Suprapubic skin (tissue), 4 donors: ENCODE results near the gene UNKL. TPM values are rescaled to one million over a fixed set of nuclear protein-coding genes. Genes with fewer than 3 reads are reported as not detected.

Experiments used
- DNase-seq, 2 donors: peaks; one replicate each; pipeline ENCODE4 v3.0.0-alpha.2; 2019; ENCODE audit warnings: low spot score in 2 of 2
- H3K27ac ChIP-seq: fragments of 200-600 bp; sonication (generic); one replicate; pipeline ENCODE4 v1.5.1; 2019
- H3K27me3 ChIP-seq: fragments of 200-600 bp; sonication (generic); one replicate; pipeline ENCODE4 v1.5.1; 2019
- H3K36me3 ChIP-seq: fragments of 200-600 bp; sonication (generic); one replicate; pipeline ENCODE4 v1.5.1; 2019
- H3K4me1 ChIP-seq: fragments of 200-600 bp; sonication (generic); one replicate; pipeline ENCODE4 v1.5.1; 2019
- H3K4me3 ChIP-seq: fragments of 200-600 bp; sonication (generic); one replicate; pipeline ENCODE4 v1.5.1; 2019; ENCODE audit warnings: mild to moderate bottlenecking
- H3K9me3 ChIP-seq: fragments of 200-600 bp; sonication (generic); one replicate; pipeline ENCODE4 v1.5.1; 2019
- CTCF ChIP-seq, 2 donors: fragments of 200-600 bp in 1 of 2; fragments of 450-650 bp in 1 of 2; sonication (generic) in 1 of 2; IDR thresholded peaks; one replicate each; pipeline ENCODE4 v1.5.1; 2016 to 2019; ENCODE audit warnings: antibody characterized with exemption in 2 of 2, mild to moderate bottlenecking in 1 of 2, moderate library complexity in 1 of 2
- EP300 ChIP-seq: sonication (generic); formaldehyde crosslinking; IDR thresholded peaks from one replicate; pipeline ENCODE4 v1.6.1; 2017; ENCODE audit warnings: antibody characterized with exemption
- POLR2A ChIP-seq, 2 donors: fragments of 450-650 bp; IDR thresholded peaks; one replicate each; pipeline ENCODE4 v1.6.1; 2017; ENCODE audit warnings: antibody characterized with exemption in 2 of 2, mild to moderate bottlenecking in 2 of 2, moderate library complexity in 2 of 2
- POLR2AphosphoS5 ChIP-seq, 3 donors: sonication (generic); formaldehyde crosslinking; IDR thresholded peaks; one replicate each; pipeline ENCODE4 v1.6.1; 2017; ENCODE audit warnings: antibody characterized with exemption in 3 of 3
- WGBS: methylation state at CpG from one replicate; pipeline ENCODE4 v1.1.5; 2018; 5-methylcytosine and 5-hydroxymethylcytosine counted together
- total RNA-seq, 4 donors: library from RNA; depleted of rRNA; stranded (reverse); fragments of >200 nt; gene quantifications; one replicate each; pipeline ENCODE4 v1.1.0, GENCODE V29; 2016

Gene UNKL
- total RNA-seq, 4 donors from 2014 or later, result 13.0 to 81.0 (median 33.4) TPM

GRCh38 chr16:1338119-1338730 is 76.3 kb downstream of the UNKL start:
- TF ChIP-seq POLR2AphosphoS5 (IDR thresholded peaks at IDR 0.05) (no peak), EP300 (no peak), CTCF (IDR thresholded peaks at IDR 0.05) (no peak), POLR2A (IDR thresholded peaks at IDR 0.05) (no peak)
- Histone ChIP-seq H3K9me3 (no peaks in the 10 kb centered on the region), H3K27ac (no peak overlapping the region), H3K4me1 (peaks cover 26% of the 10 kb centered on the region), H3K4me3 (no peak overlapping the region), H3K36me3 (no peaks in the 10 kb centered on the region), H3K27me3 (peaks cover 61% of the 10 kb centered on the region)
- whole genome bisulfite sequencing, result 55% methylated on average over 2 of the region's 30 CpGs
- DNase-seq, result no peak

DNA sequence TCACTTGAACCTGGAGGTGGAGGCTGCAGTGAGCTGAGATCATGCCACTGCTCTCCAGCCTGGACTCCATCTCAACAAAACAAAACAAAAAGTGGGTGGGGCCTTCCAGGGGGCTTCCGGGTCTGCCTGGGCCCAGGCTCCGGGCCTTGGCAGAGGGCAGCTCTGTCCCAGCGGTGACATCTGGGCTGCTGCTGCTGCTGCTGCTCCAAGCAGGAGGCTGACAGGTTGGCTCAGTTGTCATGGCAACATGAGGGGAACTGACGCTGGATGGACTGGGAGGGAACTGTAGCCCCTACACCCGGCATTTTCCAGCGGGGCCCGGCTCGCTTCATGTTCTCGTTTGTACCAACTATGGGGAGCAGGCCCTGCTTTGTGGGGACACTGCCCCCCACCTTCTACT is 77.0 kb downstream of the UNKL start:
- H3K4me3 ChIP-seq, result no peak overlapping the region
- 53% methylated on average over 2 of the region's 9 CpGs for WGBS
- TF ChIP-seq EP300 (no peak), POLR2AphosphoS5 (IDR thresholded peaks at IDR 0.05) (no peak), CTCF (IDR thresholded peaks at IDR 0.05) (no peak), POLR2A (IDR thresholded peaks at IDR 0.05) (no peak)
- H3K27ac ChIP-seq, result no peak overlapping the region
- no peaks in the 10 kb centered on the region for H3K36me3 ChIP-seq
- no peak for DNase-seq
- no peaks in the 10 kb centered on the region for H3K9me3 ChIP-seq
- H3K27me3 ChIP-seq, result peaks cover 67% of the 10 kb centered on the region
- peaks cover 26% of the 10 kb centered on the region for H3K4me1 ChIP-seq

DNA sequence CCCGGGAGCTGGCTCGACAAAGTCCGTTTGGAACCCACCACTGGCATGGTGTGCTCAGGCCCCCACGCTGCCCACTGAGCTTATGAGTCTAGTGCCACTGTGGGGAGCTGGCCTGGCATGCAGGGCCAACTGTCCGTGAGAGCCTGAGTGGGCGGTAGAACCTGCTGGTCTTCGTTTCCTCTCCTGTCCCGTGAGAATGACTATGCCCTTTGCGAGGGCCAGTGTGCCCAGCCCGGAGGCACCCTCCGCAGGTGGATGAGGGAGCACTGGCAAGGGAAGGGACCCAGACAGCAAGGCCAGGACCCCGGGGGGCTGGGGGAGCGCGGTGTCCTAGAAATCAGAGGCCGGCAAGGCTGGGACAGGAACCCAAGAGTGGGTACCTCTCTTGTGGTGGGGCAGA is 77.9 kb downstream of the UNKL start:
- H3K27me3 ChIP-seq, result peaks cover 72% of the 10 kb centered on the region
- H3K4me3 ChIP-seq, result no peak overlapping the region
- WGBS, result 77% methylated on average over 9 of the region's 15 CpGs

GRCh38 chr16:1335996-1336395 is 78.5 kb downstream of the UNKL start:
- H3K9me3 ChIP-seq, result no peaks in the 10 kb centered on the region
- peaks cover 78% of the 10 kb centered on the region for H3K27me3 ChIP-seq
- H3K36me3 ChIP-seq, result no peaks in the 10 kb centered on the region
- H3K4me1 ChIP-seq, result peaks cover 34% of the 10 kb centered on the region
- H3K4me3 ChIP-seq, result no peak overlapping the region
- DNase-seq, result no peak
- WGBS, result 15% methylated on average over 9 of the region's 12 CpGs
- TF ChIP-seq POLR2AphosphoS5 (IDR thresholded peaks at IDR 0.05), result no peak
- no peak for TF ChIP-seq EP300
- no peak for TF ChIP-seq POLR2A (IDR thresholded peaks at IDR 0.05)
- H3K27ac ChIP-seq, result no peak overlapping the region

More for the DNA sequence above, 77.9 kb downstream of the UNKL start:
- Histone ChIP-seq H3K36me3 (no peaks in the 10 kb centered on the region), H3K27ac (no peak overlapping the region), H3K4me1 (peaks cover 28% of the 10 kb centered on the region), H3K9me3 (no peaks in the 10 kb centered on the region)
- no peak for DNase-seq
- no peak for TF ChIP-seq EP300
- TF ChIP-seq POLR2AphosphoS5 (IDR thresholded peaks at IDR 0.05), result no peak
- no peak for TF ChIP-seq CTCF (IDR thresholded peaks at IDR 0.05)
- no peak for TF ChIP-seq POLR2A (IDR thresholded peaks at IDR 0.05)

DNA sequence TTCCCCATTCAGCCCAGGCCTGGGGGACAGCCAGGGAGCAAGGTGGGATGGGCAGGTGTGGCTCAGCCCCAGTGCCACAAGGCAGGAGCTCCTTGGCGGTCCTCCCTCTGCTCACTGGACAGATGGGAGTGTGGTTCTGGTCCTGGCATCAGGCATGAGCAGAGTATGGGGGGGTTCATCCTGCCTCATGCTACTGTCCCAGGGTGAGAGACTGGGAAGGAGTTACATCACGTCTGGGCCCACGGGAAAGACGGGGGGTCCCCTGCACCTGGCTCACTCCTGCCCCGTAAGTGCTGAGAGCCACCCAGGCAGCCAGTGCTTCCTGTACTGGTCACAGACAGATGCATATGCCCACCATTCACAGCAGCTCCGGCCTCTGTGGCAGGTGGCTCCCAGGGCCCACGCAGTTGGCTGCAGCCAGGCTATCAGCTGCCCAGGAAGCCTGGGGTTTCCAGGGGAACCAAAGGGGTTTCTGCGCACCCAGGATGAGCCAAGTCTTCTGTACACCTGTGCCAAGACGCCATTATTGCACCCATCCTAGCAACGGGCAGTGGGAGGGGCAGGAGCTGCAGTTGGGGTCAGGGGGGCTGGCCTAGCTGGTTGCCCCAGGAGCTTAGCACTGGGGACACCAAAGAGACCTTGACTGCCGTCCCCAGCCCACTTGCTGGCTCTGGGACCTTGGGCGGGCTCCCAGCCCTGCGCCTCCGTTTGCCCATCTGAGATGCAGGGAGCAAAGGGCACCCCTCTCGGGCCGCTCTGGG is 79.1 kb downstream of the UNKL start:
- 50% methylated on average over 9 of the region's 16 CpGs for WGBS
- DNase-seq, result no peak
- H3K9me3 ChIP-seq, result no peaks in the 10 kb centered on the region
- H3K27ac ChIP-seq, result no peak overlapping the region
- H3K4me1 ChIP-seq, result peaks cover 35% of the 10 kb centered on the region
- H3K27me3 ChIP-seq, result peaks cover 84% of the 10 kb centered on the region
- H3K36me3 ChIP-seq, result no peaks in the 10 kb centered on the region
- TF ChIP-seq POLR2A (IDR thresholded peaks at IDR 0.05) (no peak), CTCF (IDR thresholded peaks at IDR 0.05) (no peak), POLR2AphosphoS5 (IDR thresholded peaks at IDR 0.05) (no peak), EP300 (no peak)
- no peak overlapping the region for H3K4me3 ChIP-seq
